DMS153 (cell line): ENCODE results near the gene SLC35F5.
"Not testable (repeated sequence)": the region's sequence is repeated elsewhere in the genome, so short reads cannot be mapped to it uniquely, and the experiment has no call there.

Experiments used
- DNase-seq: peaks from one replicate; lab custom pipeline; 2025; lab: John Stamatoyannopoulos, UW

SLC35F5 gene

GRCh38 chr2:113756355-113757137 lies at the start of gene SLC35F5:
TSS of gene SLC35F5 (minus strand) at chr2:113756642. CDS start at chr2:113756409, 233 bp downstream.
- DNase-seq = peak; percentile 71

- DNase-seq = no peak
Measured at GRCh38 chr2:113799375-113799774, 42.9 kb upstream of the SLC35F5 start.

GRCh38 chr2:113797237-113797636 lies 40.8 kb upstream of the SLC35F5 start:
- no peak for DNase-seq

- no peak for DNase-seq
Measured at GRCh38 chr2:113796592-113797175, 40.2 kb upstream of the SLC35F5 start.

- no peak for DNase-seq
Measured at GRCh38 chr2:113795405-113795920, 39.0 kb upstream of the SLC35F5 start.

- DNase-seq = no peak
Measured at GRCh38 chr2:113791697-113792590, 35.5 kb upstream of the SLC35F5 start.

- no peak for DNase-seq
Measured at GRCh38 chr2:113784823-113785744, 28.6 kb upstream of the SLC35F5 start.

GRCh38 chr2:113780472-113780871 lies 24.0 kb upstream of the SLC35F5 start:
- DNase-seq = no peak

- no peak for DNase-seq
Measured at GRCh38 chr2:113777371-113777770, 20.9 kb upstream of the SLC35F5 start.

GRCh38 chr2:113776949-113777348 lies 20.5 kb upstream of the SLC35F5 start:
- no peak for DNase-seq

GRCh38 chr2:113774616-113775015 lies 18.2 kb upstream of the SLC35F5 start:
- DNase-seq = not testable (repeated sequence)

- no peak for DNase-seq
Measured at GRCh38 chr2:113770929-113771328, 14.5 kb upstream of the SLC35F5 start.

GRCh38 chr2:113769555-113769954 lies 13.1 kb upstream of the SLC35F5 start:
- DNase-seq = no peak

GRCh38 chr2:113768770-113769169 lies 12.3 kb upstream of the SLC35F5 start:
- no peak for DNase-seq

GRCh38 chr2:113767811-113768460 lies 11.5 kb upstream of the SLC35F5 start:
- no peak for DNase-seq

GRCh38 chr2:113765276-113765675 lies 8.8 kb upstream of the SLC35F5 start:
- DNase-seq = no peak

GRCh38 chr2:113762377-113763118 lies 6.1 kb upstream of the SLC35F5 start:
- no peak for DNase-seq

- no peak for DNase-seq
Measured at GRCh38 chr2:113760400-113760799, 4.0 kb upstream of the SLC35F5 start.

GRCh38 chr2:113757138-113757657 lies 756 bp upstream of the SLC35F5 start:
- DNase-seq = no peak
